ENCODE data around the gene DAD1.
"Not testable (repeated sequence)": the region's sequence is repeated elsewhere in the genome, so short reads cannot be mapped to it uniquely, and the experiment has no call there.

DAD1 gene

DNA sequence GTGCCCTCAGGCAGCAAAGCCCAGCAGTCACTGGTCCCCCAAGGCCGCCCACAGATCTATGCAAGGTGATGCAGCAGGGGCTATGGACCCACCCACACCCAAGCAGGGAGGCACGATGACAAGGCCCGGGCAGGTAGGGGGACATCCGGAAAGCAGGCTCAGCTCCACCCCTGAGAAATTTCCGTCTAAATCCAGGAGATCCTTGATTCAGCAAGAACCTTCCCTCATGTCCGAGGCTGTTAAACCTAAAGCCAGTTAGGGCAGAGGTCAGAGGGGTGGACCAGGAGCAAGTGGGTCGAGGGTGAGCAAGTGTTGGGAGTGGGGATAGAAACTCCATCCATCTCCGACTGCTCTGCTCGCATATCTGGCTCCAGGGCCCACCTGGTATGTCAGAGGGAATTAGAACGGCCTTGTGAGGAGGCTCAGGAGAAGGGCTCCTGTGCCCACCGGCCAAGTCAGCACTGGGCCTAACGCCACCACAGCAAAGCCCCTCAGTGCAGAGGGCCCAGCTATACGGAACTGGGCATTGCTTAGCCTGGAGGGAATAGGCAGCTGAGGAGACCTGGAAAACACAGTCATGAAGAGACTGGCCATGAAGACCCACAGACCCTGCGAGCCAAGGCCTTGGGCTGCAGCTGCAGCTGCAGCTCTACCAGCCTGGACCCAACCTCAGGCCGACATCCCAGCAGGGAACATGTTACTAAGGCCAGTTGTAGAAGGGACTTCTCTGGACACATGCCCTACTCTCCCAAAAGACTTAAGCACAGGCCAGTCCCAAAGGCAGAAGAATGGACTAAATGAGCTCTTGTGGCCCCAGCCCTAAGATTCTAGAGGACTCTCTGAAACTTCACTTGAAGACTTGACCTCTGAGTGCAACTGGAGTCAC is 34.3 kb downstream of the DAD1 start:
- no peak overlapping the region for H3K4me3 ChIP-seq (ENCODE audit: low read depth, low read length)
- in situ Hi-C loops (cut with HindIII; ENCODE audit: low sequenced_read_pairs) = no loop called here
- TF ChIP-seq, protein P1, sequence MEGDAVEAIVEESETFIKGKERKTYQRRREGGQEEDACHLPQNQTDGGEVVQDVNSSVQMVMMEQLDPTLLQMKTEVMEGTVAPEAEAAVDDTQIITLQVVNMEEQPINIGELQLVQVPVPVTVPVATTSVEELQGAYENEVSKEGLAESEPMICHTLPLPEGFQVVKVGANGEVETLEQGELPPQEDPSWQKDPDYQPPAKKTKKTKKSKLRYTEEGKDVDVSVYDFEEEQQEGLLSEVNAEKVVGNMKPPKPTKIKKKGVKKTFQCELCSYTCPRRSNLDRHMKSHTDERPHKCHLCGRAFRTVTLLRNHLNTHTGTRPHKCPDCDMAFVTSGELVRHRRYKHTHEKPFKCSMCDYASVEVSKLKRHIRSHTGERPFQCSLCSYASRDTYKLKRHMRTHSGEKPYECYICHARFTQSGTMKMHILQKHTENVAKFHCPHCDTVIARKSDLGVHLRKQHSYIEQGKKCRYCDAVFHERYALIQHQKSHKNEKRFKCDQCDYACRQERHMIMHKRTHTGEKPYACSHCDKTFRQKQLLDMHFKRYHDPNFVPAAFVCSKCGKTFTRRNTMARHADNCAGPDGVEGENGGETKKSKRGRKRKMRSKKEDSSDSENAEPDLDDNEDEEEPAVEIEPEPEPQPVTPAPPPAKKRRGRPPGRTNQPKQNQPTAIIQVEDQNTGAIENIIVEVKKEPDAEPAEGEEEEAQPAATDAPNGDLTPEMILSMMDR (IDR thresholded peaks at IDR 0.05; ENCODE audit: low read depth, low read length) = no peak
- no peak for DNase-seq (ENCODE audit: low read depth, low spot score)

DNA sequence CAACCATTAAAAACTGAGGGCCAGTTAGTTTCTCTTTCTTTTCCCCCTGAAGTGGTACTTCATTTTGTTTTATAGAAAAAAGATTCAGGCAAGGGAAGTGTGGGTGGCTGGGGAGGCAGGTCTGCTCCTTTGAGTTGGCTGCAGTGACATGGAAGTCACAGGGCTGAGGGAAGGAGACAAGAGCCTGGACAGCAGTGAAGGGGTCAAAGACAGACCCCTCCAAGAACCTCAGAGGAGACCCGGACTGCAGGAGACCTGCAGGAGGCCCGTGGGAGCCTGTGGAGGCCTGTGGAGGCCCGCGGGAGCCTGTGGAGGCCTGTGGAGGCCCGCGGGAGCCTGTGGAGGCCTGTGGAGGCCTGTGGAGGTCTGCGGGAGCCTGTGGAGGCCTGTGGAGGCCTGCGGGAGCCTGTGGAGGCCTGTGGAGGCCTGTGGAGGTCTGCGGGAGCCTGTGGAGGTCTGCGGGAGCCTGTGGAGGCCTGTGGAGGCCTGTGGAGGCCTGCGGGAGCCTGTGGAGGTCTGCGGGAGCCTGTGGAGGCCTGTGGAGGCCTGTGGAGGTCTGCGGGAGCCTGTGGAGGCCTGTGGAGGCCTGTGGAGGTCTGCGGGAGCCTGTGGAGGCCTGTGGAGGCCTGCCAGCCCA is 35.0 kb downstream of the DAD1 start:
- in situ Hi-C loops (cut with HindIII; ENCODE audit: low sequenced_read_pairs); DNase-seq (ENCODE audit: low read depth, low spot score); H3K4me3 ChIP-seq (ENCODE audit: low read depth, low read length): not testable (repeated sequence)

DNA sequence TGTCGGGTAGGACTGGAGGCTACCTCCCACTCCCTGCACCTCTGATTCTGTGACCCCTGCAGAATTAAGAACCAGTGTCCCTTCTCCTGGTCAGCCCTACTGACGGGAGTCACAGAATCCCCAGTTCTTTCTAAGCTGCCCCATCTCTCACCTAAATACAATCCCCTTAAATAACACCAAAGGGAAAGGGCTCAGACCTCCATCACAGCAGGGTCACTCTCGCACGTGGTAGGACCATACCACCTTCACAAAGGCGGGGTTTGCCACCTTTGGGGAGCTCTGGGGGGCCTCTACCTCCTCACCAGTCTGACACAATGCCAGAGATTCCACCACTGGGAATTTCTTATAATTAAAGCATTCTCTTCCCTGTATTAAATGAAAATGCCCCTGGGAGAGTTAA is 35.6 kb downstream of the DAD1 start:
- in situ Hi-C loops (cut with HindIII; ENCODE audit: low sequenced_read_pairs) = no loop called here
- no peak overlapping the region for H3K4me3 ChIP-seq (ENCODE audit: low read depth, low read length)
- DNase-seq (ENCODE audit: low read depth, low spot score) = no peak
- TF ChIP-seq, protein P1 (IDR thresholded peaks at IDR 0.05; ENCODE audit: low read depth, low read length) = no peak

DNA sequence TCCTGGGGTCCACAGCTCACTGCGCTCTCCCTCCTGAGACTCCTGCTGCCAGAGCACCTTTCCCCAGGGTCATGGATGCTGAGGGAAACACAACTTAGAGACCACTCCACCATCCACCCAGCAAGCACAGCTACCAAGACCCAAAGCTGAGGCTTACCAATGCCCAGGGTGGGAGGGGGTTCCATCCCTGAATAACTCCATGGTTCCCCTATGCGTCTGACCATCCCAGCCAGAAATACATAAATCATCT is 36.3 kb downstream of the DAD1 start:
- no peak overlapping the region for H3K4me3 ChIP-seq (ENCODE audit: low read depth, low read length)
- TF ChIP-seq, protein P1 (IDR thresholded peaks at IDR 0.05; ENCODE audit: low read depth, low read length) = no peak
- no peak for DNase-seq (ENCODE audit: low read depth, low spot score)
- in situ Hi-C loops (cut with HindIII; ENCODE audit: low sequenced_read_pairs) = no loop called here

DNA sequence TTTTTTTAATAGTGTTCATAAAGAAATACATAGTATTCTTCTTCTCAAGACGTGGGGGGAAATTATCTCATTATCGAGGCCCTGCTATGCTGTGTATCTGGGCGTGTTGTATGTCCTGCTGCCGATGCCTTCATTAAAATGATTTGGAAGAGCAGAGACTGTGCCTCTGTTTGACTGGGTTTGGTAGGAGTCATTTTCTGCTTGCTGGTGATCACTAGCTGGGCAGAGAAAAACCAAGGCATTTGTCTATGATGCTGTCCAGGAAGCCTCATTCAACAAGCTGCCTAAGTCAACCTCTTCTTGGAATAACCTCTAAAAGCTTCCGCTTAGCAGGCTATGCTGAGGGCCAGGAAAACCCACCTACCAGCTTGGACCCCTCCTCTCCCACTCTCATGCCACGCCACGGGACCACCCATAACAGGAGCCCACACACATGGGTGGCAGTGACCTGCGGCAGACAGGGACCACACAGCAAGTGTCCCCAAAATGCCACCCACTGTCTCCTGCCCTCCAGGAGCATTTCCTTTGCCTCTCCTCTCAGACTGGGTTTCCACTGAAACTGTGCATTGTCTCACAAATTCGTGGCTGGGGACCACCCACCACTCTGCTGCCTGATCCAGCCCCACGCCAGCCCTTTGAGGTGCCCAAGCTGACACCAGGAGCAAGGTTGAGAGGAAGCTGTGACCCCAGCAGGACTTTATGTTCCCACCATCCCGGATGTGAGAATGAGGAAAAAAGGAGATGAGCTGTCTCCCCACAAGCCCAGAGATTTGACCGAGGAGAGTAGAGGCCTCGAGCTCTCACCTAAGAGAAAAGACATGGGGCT is 36.8 kb downstream of the DAD1 start:
- TF ChIP-seq, protein P1 (IDR thresholded peaks at IDR 0.05; ENCODE audit: low read depth, low read length) = no peak
- no peak for DNase-seq (ENCODE audit: low read depth, low spot score)
- H3K4me3 ChIP-seq (ENCODE audit: low read depth, low read length) = no peak overlapping the region
- in situ Hi-C loops (cut with HindIII; ENCODE audit: low sequenced_read_pairs) = no loop called here

DNA sequence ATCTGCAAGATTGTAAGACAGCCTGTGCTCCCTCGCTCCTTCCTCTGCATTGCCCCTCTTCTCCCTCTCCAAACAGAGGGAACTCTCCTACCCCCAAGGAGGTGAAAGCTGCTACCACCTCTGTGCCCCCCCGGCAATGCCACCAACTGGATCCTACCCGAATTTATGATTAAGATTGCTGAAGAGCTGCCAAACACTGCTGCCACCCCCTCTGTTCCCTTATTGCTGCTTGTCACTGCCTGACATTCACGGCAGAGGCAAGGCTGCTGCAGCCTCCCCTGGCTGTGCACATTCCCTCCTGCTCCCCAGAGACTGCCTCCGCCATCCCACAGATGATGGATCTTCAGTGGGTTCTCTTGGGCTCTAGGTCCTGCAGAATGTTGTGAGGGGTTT is 37.4 kb downstream of the DAD1 start:
- DNase-seq (ENCODE audit: low read depth, low spot score) = no peak
- TF ChIP-seq, protein P1 (IDR thresholded peaks at IDR 0.05; ENCODE audit: low read depth, low read length) = no peak
- H3K4me3 ChIP-seq (ENCODE audit: low read depth, low read length) = no peak overlapping the region
- in situ Hi-C loops (cut with HindIII; ENCODE audit: low sequenced_read_pairs) = no loop called here
